Midbrain (tissue), 1 donor: ENCODE data around the gene TMA7.

Source experiments
- DNase-seq: peaks from one replicate; lab custom pipeline; 2025; lab: John Stamatoyannopoulos, UW

TMA7 gene

GRCh38 chr3:48423241-48423882 is 16.7 kb upstream of the TMA7 start:
- DNase-seq, result peak; percentile 31

- peak; percentile 27 for DNase-seq
These were observed 16.0 kb upstream of the TMA7 start for GRCh38 chr3:48423883-48424695.

- DNase-seq, result peak; percentile 67
These were observed 14.7 kb upstream of the TMA7 start for GRCh38 chr3:48425281-48425812.

GRCh38 chr3:48426401-48426909 is 13.6 kb upstream of the TMA7 start:
- peak; percentile 96 for DNase-seq

GRCh38 chr3:48426944-48427629 is 13.0 kb upstream of the TMA7 start:
- DNase-seq, result no peak

GRCh38 chr3:48427630-48427962 is 12.5 kb upstream of the TMA7 start:
- DNase-seq, result peak; percentile 46

GRCh38 chr3:48428088-48428571 is 11.9 kb upstream of the TMA7 start:
- DNase-seq, result no peak

GRCh38 chr3:48428572-48429316 is 11.3 kb upstream of the TMA7 start:
- DNase-seq, result peak; percentile 58

GRCh38 chr3:48429317-48429959 is 10.6 kb upstream of the TMA7 start:
- DNase-seq, result peak; percentile 90

GRCh38 chr3:48429960-48430707 is 9.9 kb upstream of the TMA7 start, which contains the start of gene PLXNB1:
Gene PLXNB1 (minus strand): TSS chr3:48430086. CDS start chr3:48424611, 5,475 bp downstream.
- no peak for DNase-seq

- no peak for DNase-seq
These were observed 9.4 kb upstream of the TMA7 start for GRCh38 chr3:48430708-48431101.

GRCh38 chr3:48431224-48432029 is 8.6 kb upstream of the TMA7 start:
- DNase-seq, result no peak

- DNase-seq, result no peak
These were observed 7.4 kb upstream of the TMA7 start for GRCh38 chr3:48432411-48433371.

- no peak for DNase-seq
These were observed 6.5 kb upstream of the TMA7 start for GRCh38 chr3:48433472-48434118.

- DNase-seq, result no peak
These were observed 5.3 kb upstream of the TMA7 start for GRCh38 chr3:48434591-48435222.

GRCh38 chr3:48435223-48435595 is 4.8 kb upstream of the TMA7 start:
- no peak for DNase-seq

GRCh38 chr3:48435774-48436476 is 4.1 kb upstream of the TMA7 start:
- DNase-seq, result peak; percentile 92
